ENCODE measurements around the gene CNPY4.

The CNPY4 gene

DNA sequence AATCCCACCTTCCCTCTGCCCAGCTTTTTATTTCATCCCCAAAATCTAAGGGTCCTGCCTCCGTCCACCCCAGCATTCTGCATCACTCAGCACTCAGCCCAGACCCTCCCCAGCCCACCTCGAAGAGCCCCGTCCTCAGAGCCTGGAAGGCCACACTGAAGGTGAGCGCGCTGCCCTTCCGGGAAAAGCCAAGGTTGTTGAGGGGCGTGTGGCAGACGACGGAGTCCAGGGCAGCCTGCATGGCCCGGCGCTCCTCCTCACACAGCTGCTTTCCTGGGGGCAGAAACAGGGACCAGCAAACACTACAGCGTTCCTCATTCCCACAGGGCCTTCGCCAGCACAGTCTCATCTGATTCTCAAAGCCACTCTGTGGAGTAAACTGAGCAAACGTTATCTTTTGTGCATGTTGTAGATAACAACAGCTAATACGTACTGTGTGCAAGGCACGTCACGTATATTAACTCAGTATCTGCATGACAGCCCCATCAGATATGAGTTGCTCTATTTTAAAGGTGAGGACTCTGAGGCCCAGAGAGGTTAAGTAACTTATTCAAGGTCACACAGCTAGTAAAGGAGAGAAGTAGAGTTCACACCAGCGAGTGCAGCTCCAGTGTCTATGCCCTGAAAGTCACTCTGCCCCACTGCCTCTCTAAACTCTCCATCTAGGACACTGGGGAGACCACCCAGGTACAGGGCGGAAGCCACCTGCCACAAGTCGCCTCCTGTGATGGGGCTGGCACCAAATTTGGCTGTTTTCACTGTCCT lies 36.3 kb downstream of the CNPY4 start:
- ChIA-PET POLR2A (no interaction called here), CTCF (interaction anchor here (0.9 to 3.9 kb wide), 5 partner anchors 10 to 64 kb away, joined by 3 to 24 read pairs (median 3); partner anchors contain the start of gene PVRIG)
- no peak for DNase-seq (ENCODE audit: extremely low spot score)
- TF ChIP-seq, protein P1, sequence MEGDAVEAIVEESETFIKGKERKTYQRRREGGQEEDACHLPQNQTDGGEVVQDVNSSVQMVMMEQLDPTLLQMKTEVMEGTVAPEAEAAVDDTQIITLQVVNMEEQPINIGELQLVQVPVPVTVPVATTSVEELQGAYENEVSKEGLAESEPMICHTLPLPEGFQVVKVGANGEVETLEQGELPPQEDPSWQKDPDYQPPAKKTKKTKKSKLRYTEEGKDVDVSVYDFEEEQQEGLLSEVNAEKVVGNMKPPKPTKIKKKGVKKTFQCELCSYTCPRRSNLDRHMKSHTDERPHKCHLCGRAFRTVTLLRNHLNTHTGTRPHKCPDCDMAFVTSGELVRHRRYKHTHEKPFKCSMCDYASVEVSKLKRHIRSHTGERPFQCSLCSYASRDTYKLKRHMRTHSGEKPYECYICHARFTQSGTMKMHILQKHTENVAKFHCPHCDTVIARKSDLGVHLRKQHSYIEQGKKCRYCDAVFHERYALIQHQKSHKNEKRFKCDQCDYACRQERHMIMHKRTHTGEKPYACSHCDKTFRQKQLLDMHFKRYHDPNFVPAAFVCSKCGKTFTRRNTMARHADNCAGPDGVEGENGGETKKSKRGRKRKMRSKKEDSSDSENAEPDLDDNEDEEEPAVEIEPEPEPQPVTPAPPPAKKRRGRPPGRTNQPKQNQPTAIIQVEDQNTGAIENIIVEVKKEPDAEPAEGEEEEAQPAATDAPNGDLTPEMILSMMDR (IDR thresholded peaks at IDR 0.05; ENCODE audit: control extremely low read depth, extremely low read depth, low read depth, missing control alignments) = no peak

DNA sequence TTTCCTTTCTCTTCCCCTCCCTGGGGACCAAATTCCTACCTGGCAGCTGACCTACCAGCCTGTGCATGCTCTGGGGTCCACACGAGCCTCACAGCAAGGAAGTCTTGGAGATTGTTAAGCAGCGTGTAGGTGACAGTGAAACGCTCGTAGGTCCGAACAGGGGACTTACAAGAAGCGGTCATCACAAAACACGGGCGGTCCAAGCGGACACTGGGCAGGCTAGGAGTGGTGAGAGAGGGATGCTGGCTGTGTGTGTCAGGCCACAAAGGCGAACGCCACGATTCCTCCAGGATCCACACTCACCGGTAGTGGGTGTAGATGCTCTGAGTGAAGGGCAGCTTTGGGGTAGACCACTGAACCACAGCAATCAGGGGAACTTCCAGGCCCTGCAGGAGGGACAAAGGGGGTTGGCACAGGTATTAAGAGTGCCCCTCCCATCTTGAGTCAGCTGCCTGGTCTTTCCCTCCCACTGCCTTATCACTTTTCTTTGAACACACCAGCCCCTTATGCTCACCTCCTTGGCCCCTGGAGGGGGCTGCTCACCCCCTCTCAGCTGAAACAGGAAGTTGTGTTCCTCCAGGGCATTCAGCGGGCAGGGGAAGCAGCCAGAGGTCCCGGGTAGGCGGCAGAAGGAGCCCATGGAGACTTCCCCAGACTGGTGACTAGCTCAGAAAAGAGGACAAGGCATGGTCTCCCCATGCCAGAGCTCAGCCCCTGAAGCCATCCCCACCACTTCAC lies 37.1 kb downstream of the CNPY4 start:
- ChIA-PET POLR2A (interaction anchor here (0.8 kb wide), 1 partner anchor 8 kb away, joined by 3 read pairs; the partner anchor contains the start of gene LAMTOR4), CTCF (interaction anchor here (0.8 to 3.9 kb wide), 8 partner anchors 10 to 252 kb away, joined by 3 to 24 read pairs (median 3); partner anchors contain the start of genes GAL3ST4 and PVRIG)
- TF ChIP-seq, protein P1 (IDR thresholded peaks at IDR 0.05; ENCODE audit: control extremely low read depth, extremely low read depth, low read depth, missing control alignments) = no peak
- DNase-seq (ENCODE audit: extremely low spot score) = peak; percentile 28

DNA sequence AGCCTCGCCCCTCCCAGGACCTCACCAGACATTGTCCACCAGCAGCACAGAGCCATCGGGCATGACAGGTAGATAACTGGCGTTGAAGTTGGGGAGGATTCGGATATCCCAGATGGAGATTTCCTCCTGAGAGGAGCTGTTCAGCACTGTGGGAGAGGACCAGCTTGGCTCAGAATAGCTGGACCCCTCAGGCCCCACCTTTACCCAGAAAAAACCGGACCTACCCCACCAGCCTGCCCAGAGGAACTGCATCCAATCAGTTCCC lies 37.6 kb downstream of the CNPY4 start:
- CTCF ChIA-PET = interaction anchor here (0.8 to 3.9 kb wide), 8 partner anchors 9 to 251 kb away, joined by 3 to 24 read pairs (median 3); partner anchors contain the start of gene GAL3ST4
- no peak for DNase-seq (ENCODE audit: extremely low spot score)
- POLR2A ChIA-PET = interaction anchor here (0.5 to 0.8 kb wide), 2 partner anchors 8 to 734 kb away, joined by 3 to 4 read pairs; partner anchors contain the start of gene LAMTOR4
- TF ChIP-seq, protein P1 (IDR thresholded peaks at IDR 0.05; ENCODE audit: control extremely low read depth, extremely low read depth, low read depth, missing control alignments) = no peak

DNA sequence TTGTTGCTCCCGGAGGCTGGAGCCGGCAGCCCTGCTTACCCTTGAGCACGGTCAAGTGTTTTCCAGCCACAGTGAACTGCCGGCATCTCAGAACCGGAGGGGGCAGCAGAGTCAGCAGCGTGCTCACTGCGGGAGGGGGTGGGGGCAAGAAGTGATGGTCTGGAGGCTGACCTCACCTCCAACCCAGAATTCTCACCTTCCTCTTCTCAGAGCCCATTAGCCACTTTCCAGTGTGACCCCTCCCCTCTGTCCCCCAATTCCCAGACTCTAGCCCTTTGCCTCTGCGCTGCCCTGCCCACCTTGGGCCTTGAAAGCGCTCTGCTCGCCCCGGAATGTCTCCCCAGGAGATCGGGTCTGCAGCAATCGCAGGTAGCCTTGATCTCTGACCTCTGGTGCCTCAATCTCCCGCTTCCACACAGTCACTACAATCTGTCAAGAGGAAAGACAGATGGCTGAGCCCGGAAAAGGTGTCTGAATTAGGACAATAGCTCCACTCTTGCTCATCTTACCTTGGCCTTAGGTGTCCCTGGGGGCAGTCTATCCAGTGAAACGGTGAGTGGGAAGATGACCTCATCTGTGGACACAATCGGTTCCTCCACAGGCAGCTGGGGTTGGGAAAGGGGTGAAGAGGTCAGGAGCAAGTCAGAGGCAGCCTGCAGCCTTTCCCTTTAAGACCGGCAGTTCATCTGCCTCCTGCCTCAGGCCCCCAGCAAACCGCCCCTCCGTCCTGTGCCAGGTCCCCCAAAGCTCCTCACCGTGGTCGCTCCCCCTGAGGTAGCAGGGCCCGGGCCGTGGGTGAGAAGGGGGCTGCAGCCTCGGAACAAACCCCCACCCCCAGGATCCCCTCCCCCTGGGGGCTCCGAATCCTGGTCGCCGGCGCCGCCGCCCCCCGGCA lies 38.1 kb downstream of the CNPY4 start:
- TF ChIP-seq, protein P1 (IDR thresholded peaks at IDR 0.05; ENCODE audit: control extremely low read depth, extremely low read depth, low read depth, missing control alignments) = no peak
- DNase-seq (ENCODE audit: extremely low spot score) = peak; percentile 41
- ChIA-PET POLR2A (interaction anchor here (0.5 to 0.8 kb wide), 2 partner anchors 9 to 735 kb away, joined by 3 to 4 read pairs; partner anchors contain the start of gene LAMTOR4), CTCF (interaction anchor here (0.8 to 3.9 kb wide), 9 partner anchors 9 to 251 kb away, joined by 3 to 24 read pairs (median 3); partner anchors contain the start of gene GAL3ST4)

DNA sequence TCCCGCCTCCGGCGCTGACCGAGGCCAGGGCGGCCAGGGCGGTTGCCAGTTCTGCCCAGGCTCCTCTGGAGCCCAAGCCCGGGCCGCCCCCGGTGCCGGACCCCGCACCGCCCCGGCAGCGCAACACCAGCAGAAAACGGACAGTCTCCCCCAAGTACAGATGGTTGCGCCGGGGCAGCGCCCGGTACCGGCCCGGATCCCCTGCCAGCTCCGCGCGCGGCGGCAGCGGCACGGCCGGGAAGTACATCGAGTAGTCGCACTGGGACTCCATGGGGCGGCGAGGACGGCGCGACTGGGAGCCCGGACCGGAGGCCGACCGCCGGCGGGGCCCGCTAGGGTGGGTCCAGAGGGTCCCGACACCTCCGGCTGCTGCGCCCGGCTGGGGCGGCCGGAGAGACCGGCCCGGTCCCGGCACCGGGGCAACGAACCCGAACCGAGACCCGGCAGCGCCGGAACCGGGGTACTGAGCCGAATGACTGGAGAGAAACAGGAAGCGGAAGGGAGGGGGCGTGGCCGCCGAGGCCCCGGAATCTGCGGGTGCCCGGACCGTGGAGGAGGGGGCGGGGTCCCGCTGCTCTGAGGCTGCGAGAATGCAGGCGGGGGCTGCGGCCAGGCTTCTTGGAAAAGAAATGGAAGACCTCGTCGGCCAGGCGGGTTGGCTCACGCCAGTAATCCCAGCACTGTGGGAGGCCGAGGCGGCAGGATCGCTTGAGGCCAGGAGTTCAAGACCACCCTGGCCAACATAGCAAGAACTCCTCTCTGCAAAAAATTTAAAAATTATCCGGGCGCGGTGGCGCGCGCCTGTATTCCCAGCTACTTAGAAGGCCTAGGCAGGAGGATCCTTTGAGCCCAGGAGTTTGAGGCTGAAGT lies 39.0 kb downstream of the CNPY4 start, which contains the start of gene TRAPPC14:
TSS of gene TRAPPC14 (minus strand) at position 495 of the 870 bp plus-strand sequence. CDS start at position 271, 224 bp downstream.
- TF ChIP-seq, protein P1 (IDR thresholded peaks at IDR 0.05; ENCODE audit: control extremely low read depth, extremely low read depth, low read depth, missing control alignments) = no peak
- peak; percentile 97 for DNase-seq (ENCODE audit: extremely low spot score)
- ChIA-PET CTCF (interaction anchor here (0.9 to 2.1 kb wide), 6 partner anchors 14 to 250 kb away, joined by 3 to 9 read pairs (median 4); no protein-coding TSS in a partner anchor), POLR2A (interaction anchor here (0.7 kb wide), 1 partner anchor 57 kb away, joined by 3 read pairs; the partner anchor contains the start of gene AP4M1)
